K562 (cell line): ENCODE measurements around the gene ORAI3. TPM values are rescaled to one million over a fixed set of nuclear protein-coding genes. Genes with fewer than 3 reads are reported as not detected.
A peak's percentile ranks its signal among the peaks of the same experiment; 100 is the strongest.

ENCODE experiments used
- CBFB ChIP-seq: sonication (generic); formaldehyde crosslinking; IDR thresholded peaks from 2 replicates; pipeline ENCODE4 v1.4.0; 2020; ENCODE audit warnings: mild to moderate bottlenecking, missing genetic modification reagents
- CREB3 ChIP-seq: fragments of 450-650 bp; conservative IDR thresholded peaks from 2 replicates; pipeline ENCODE4 v1.6.1; 2016; ENCODE audit warnings: missing genetic modification characterization, low read depth, mild to moderate bottlenecking, missing compliant biosample characterization, moderate library complexity
- DEAF1 ChIP-seq: fragments of 450-650 bp; formaldehyde crosslinking; IDR thresholded peaks from 2 replicates; pipeline ENCODE4 v1.4.0; 2020; ENCODE audit warnings: mild to moderate bottlenecking, moderate library complexity
- ELF2 ChIP-seq: fragments of 250-450 bp; sonication (Bioruptor Pico); IDR thresholded peaks from 2 replicates; pipeline ENCODE4 v1.5.0; 2021; ENCODE audit warnings: mild to moderate bottlenecking
- ESRRA ChIP-seq: fragments of 450-650 bp; IDR thresholded peaks from 2 replicates; pipeline ENCODE4 v1.6.1; 2014; ENCODE audit warnings: low read depth, mild to moderate bottlenecking, moderate library complexity, borderline replicate concordance
- ETV1 ChIP-seq: fragments of 450-650 bp; conservative IDR thresholded peaks from 2 replicates; pipeline ENCODE4 v1.6.1; 2016; ENCODE audit warnings: missing genetic modification characterization, control low read depth, low read depth, missing compliant biosample characterization
- ETV6 ChIP-seq, 3 experiments: fragments of 150-350 bp in 1 of 3; sonication (generic) in 1 of 3; formaldehyde crosslinking in 1 of 3; IDR thresholded peaks; 2 replicates each; pipeline versions ENCODE4 v1.6.1 to v1.8.0; 2014 to 2022; ENCODE audit warnings: borderline replicate concordance in 2 of 3, low read depth in 2 of 3, antibody characterized with exemption in 1 of 3, low read length in 1 of 3, mild to moderate bottlenecking in 1 of 3, missing genetic modification reagents in 1 of 3
- HCFC1 ChIP-seq: IDR thresholded peaks from 2 replicates; pipeline ENCODE4 v1.6.1; 2012; ENCODE audit warnings: low read depth, low read length, improper control_type of control experiment
- HOXB6 ChIP-seq: fragments of 250-450 bp; sonication (Bioruptor Pico); IDR thresholded peaks from 2 replicates; pipeline ENCODE4 v1.5.1; 2022; ENCODE audit warnings: mild to moderate bottlenecking, borderline replicate concordance
- HSF4 ChIP-seq: fragments of 250-450 bp; sonication (Bioruptor Pico); IDR thresholded peaks from 2 replicates; pipeline ENCODE4 v2.1.2; 2022; ENCODE audit warnings: mild to moderate bottlenecking, moderate library complexity, borderline replicate concordance
- KLF13 ChIP-seq: fragments of 450-650 bp; IDR thresholded peaks from 2 replicates; pipeline ENCODE4 v1.6.1; 2016; ENCODE audit warnings: missing genetic modification characterization, low read depth, mild to moderate bottlenecking, missing compliant biosample characterization, moderate library complexity, borderline replicate concordance
- MCM7 ChIP-seq, 2 experiments: fragments of 450-650 bp; IDR thresholded peaks; 2 replicates each; pipeline ENCODE4 v1.6.1; 2016 to 2018
- NR2C1 ChIP-seq, 2 experiments: fragments of 450-650 bp; IDR thresholded peaks; 2 replicates each; pipeline ENCODE4 v1.6.1; 2017; ENCODE audit warnings: mild to moderate bottlenecking in 2 of 2, antibody characterized with exemption in 1 of 2, inconsistent platforms in 1 of 2, missing compliant biosample characterization in 1 of 2, missing genetic modification characterization in 1 of 2
- PHB ChIP-seq: fragments of 250-450 bp; sonication (Bioruptor Pico); IDR thresholded peaks from 2 replicates; pipeline ENCODE4 v1.5.0; 2021
- POLR3G ChIP-seq: IDR thresholded peaks from 2 replicates; pipeline ENCODE4 v1.6.1; 2011; ENCODE audit not compliant: insufficient read length, insufficient replicate concordance; ENCODE audit errors: extremely low read depth
- PRPF4 ChIP-seq: fragments of 200-400 bp; formaldehyde crosslinking; IDR thresholded peaks from one replicate; pipeline ENCODE4 v1.6.1; 2017; ENCODE audit warnings: low read length, low read depth, mild to moderate bottlenecking; ENCODE audit not compliant: insufficient read depth, poor library complexity, severe bottlenecking
- PURB ChIP-seq: sonication (generic); formaldehyde crosslinking; IDR thresholded peaks from 2 replicates; pipeline ENCODE4 v1.9.0; 2021; ENCODE audit warnings: low read depth, mild to moderate bottlenecking, missing genetic modification reagents
- PYGO2 ChIP-seq: fragments of 450-650 bp; IDR thresholded peaks from 2 replicates; pipeline ENCODE4 v1.6.1; 2016; ENCODE audit warnings: mild to moderate bottlenecking, missing genetic modification characterization, moderate library complexity, missing compliant biosample characterization
- RBM25 ChIP-seq: fragments of 200-400 bp; formaldehyde crosslinking; IDR thresholded peaks from 2 replicates; pipeline ENCODE4 v1.6.1; 2018; ENCODE audit warnings: low read length, low read depth, moderate library complexity; ENCODE audit not compliant: severe bottlenecking
- TCF7L2 ChIP-seq: fragments of 150-350 bp; IDR thresholded peaks from 2 replicates; pipeline ENCODE4 v1.6.1; 2016; ENCODE audit warnings: low read depth, mild to moderate bottlenecking, low read length, moderate library complexity
- ZNF239 ChIP-seq: fragments of 250-450 bp; sonication (Bioruptor Pico); IDR thresholded peaks from 2 replicates; pipeline ENCODE4 v1.4.0; 2020; ENCODE audit warnings: mild to moderate bottlenecking
- ZNF695 ChIP-seq: fragments of 450-650 bp; formaldehyde crosslinking; IDR thresholded peaks from 2 replicates; pipeline ENCODE4 v1.4.0; 2020; ENCODE audit warnings: mild to moderate bottlenecking, moderate library complexity
- ZSCAN32 ChIP-seq: fragments of 450-650 bp; formaldehyde crosslinking; IDR thresholded peaks from 2 replicates; pipeline ENCODE4 v1.4.0; 2020; ENCODE audit warnings: mild to moderate bottlenecking, moderate library complexity
- polyA plus RNA-seq, 8 experiments: library from polyadenylated mRNA; depleted of rRNA in 4 of 8; stranded (reverse) in 5 of 8; unstranded in 3 of 8; fragments of >200 nt; fragmentation: Nextera tagmentation in 2 of 8; fragmentation: Illumina TruSeq in 1 of 8; extraction: Ambion mirVana in 2 of 8; extraction: Trizol in 1 of 8; gene quantifications; 2 replicates each; pipeline versions ENCODE4 v1.2.1 to v1.2.3, GENCODE V29; 2011 to 2014; ENCODE audit warnings: inconsistent platforms in 1 of 8, missing spikeins in 1 of 8
- total RNA-seq, 7 experiments: library from RNA; depleted of rRNA in 6 of 7; stranded (reverse); fragments of >200 nt in 6 of 7; fragmentation: Illumina TruSeq in 2 of 7; extraction: Trizol in 2 of 7; gene quantifications; 2 replicates each; pipeline versions ENCODE4 v1.2.1 to v1.2.3, GENCODE V29; 2011 to 2021; ENCODE audit warnings: low replicate concordance in 1 of 7
- TF ChIP-seq, protein P1 (sequence below): fragments of 200-800 bp; sonication (Bioruptor generic); IDR thresholded peaks from 2 replicates; pipeline ENCODE4 v1.6.1; 2017; ENCODE audit warnings: missing genetic modification characterization, missing compliant biosample characterization

ORAI3 gene
- total and polyA plus RNA-seq, 9 of the 15 experiments (the other 6 are each of a cell fraction or from before 2014, with no cell fraction given), result 4.9 to 23.3 (median 14.1) TPM

GRCh38 chr16:30922420-30922959, 26.4 kb upstream of the ORAI3 start (continued):
- no peak for TF ChIP-seq DEAF1 (CRISPR knock-in tag)
- TF ChIP-seq HCFC1, result peak; percentile 95
- no peak for TF ChIP-seq RBM25
- TF ChIP-seq TCF7L2, result no peak
- no peak for TF ChIP-seq MCM7 (IDR thresholded peaks at IDR 0.05)
- TF ChIP-seq ZSCAN32, result no peak
- peak; percentile 100 for TF ChIP-seq NR2C1 (IDR thresholded peaks at IDR 0.05)
- TF ChIP-seq NR2C1 (tag; IDR thresholded peaks at IDR 0.05), result peak; percentile 100
- no peak for TF ChIP-seq POLR3G
- no peak for TF ChIP-seq ETV6 (IDR thresholded peaks at IDR 0.05; ENCODE audit: borderline replicate concordance in 1 of 2, low read depth in 2 of 2, low read length in 1 of 2)
- no peak for TF ChIP-seq ETV6 (CRISPR knock-in tag; IDR thresholded peaks at IDR 0.05; ENCODE audit: borderline replicate concordance)
- TF ChIP-seq ZNF695 (CRISPR knock-in tag), result no peak
- no peak for TF ChIP-seq KLF13 (tag)
- peak; percentile 67 for TF ChIP-seq ETV1
- TF ChIP-seq HOXB6 (CRISPR knock-in tag), result no peak
- no peak; the same call in 1 of the 2 replicates for TF ChIP-seq ESRRA
- peak; percentile 88; the same call in 1 of the 2 replicates for TF ChIP-seq CREB3
- peak; percentile 16; the same call in 1 of the 2 replicates for TF ChIP-seq HSF4 (CRISPR knock-in tag)
- TF ChIP-seq PRPF4, result no peak
- TF ChIP-seq ELF2 (CRISPR knock-in tag), result no peak; the same call in 1 of the 2 replicates
- TF ChIP-seq, protein P1, sequence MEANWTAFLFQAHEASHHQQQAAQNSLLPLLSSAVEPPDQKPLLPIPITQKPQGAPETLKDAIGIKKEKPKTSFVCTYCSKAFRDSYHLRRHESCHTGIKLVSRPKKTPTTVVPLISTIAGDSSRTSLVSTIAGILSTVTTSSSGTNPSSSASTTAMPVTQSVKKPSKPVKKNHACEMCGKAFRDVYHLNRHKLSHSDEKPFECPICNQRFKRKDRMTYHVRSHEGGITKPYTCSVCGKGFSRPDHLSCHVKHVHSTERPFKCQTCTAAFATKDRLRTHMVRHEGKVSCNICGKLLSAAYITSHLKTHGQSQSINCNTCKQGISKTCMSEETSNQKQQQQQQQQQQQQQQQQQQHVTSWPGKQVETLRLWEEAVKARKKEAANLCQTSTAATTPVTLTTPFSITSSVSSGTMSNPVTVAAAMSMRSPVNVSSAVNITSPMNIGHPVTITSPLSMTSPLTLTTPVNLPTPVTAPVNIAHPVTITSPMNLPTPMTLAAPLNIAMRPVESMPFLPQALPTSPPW (CRISPR knock-in tag), result no peak
- peak; percentile 47 for TF ChIP-seq ZNF239
- no peak for TF ChIP-seq CBFB (CRISPR knock-in tag)
- 0 out of 2 replicates have a peak, but pooled peaks have one; percentile 3 for TF ChIP-seq PYGO2
- TF ChIP-seq PURB (CRISPR knock-in tag), result no peak
- no peak for TF ChIP-seq PHB (CRISPR knock-in tag)
